ENCODE results near the gene GBE1.

The GBE1 gene

GRCh38 chr3:81663114-81663513, 98.3 kb downstream of the GBE1 start:
- Histone ChIP-seq H3K9me3 (ENCODE audit: control extremely low read depth in 1 of 5, control insufficient read depth in 4 of 5, insufficient read depth in 2 of 5, low read depth in 1 of 5, low read length in 4 of 5) (no peaks in the 10 kb centered on the region), H3K4me3 (ENCODE audit: control insufficient read depth in 1 of 7, extremely low read depth in 1 of 7, insufficient read depth in 4 of 7, low read depth in 2 of 7, low read length in 6 of 7) (no peak overlapping the region), H3K27ac (ENCODE audit: insufficient read depth in 1 of 2, low read depth in 1 of 2, low read length in 2 of 2, poor library complexity in 1 of 2, severe bottlenecking in 2 of 2) (no peak overlapping the region), H3K36me3 (ENCODE audit: control insufficient read depth in 4 of 4, insufficient read depth in 4 of 4, low read length in 3 of 4) (peaks cover 0 to 3% (median 0%) of the 10 kb centered on the region in 4 experiments), H3K4me1 (ENCODE audit: control extremely low read depth in 1 of 4, control insufficient read depth in 4 of 4, insufficient read depth in 4 of 4, low read length in 3 of 4) (no peaks in the 10 kb centered on the region), H3K27me3 (replicated peaks in 2 of 5; ENCODE audit: control insufficient read depth in 4 of 5, insufficient read depth in 5 of 5, low read length in 4 of 5) (no peaks in the 10 kb centered on the region)
- 97% methylated on average over 10 of the region's 10 CpGs for WGBS (ENCODE audit: insufficient coverage)
- no peak for DNase-seq
- CTCF ChIA-PET = no interaction called here
- POLR2A ChIA-PET = no interaction called here

GRCh38 chr3:81660036-81660435, 101.4 kb downstream of the GBE1 start:
- WGBS (ENCODE audit: insufficient coverage) = 100% methylated on average over 1 of the region's 1 CpG
- ChIA-PET CTCF (interaction anchor here (0.6 kb wide), 1 partner anchor 13 kb away, joined by 4 read pairs; no protein-coding TSS in a partner anchor), POLR2A (no interaction called here)

GRCh38 chr3:81658322-81658997, 103.0 kb downstream of the GBE1 start:
- H3K4me3 ChIP-seq (ENCODE audit: control insufficient read depth in 1 of 7, extremely low read depth in 1 of 7, insufficient read depth in 4 of 7, low read depth in 2 of 7, low read length in 6 of 7) = no peak overlapping the region
- no peak for DNase-seq
- ChIA-PET CTCF (interaction anchor here (0.9 to 1.2 kb wide), 2 partner anchors 103 to 168 kb away, joined by 3 read pairs; partner anchors contain the start of gene GBE1), POLR2A (no interaction called here)
- H3K9me3 ChIP-seq (ENCODE audit: control extremely low read depth in 1 of 5, control insufficient read depth in 4 of 5, insufficient read depth in 2 of 5, low read depth in 1 of 5, low read length in 4 of 5) = no peaks in the 10 kb centered on the region
- no peaks in the 10 kb centered on the region for H3K27me3 ChIP-seq (replicated peaks in 2 of 5; ENCODE audit: control insufficient read depth in 4 of 5, insufficient read depth in 5 of 5, low read length in 4 of 5)
- no peaks in the 10 kb centered on the region for H3K36me3 ChIP-seq (ENCODE audit: control insufficient read depth in 4 of 4, insufficient read depth in 4 of 4, low read length in 3 of 4)
- H3K4me1 ChIP-seq (ENCODE audit: control extremely low read depth in 1 of 4, control insufficient read depth in 4 of 4, insufficient read depth in 4 of 4, low read length in 3 of 4) = no peaks in the 10 kb centered on the region
- no CpG with 5 or more reads among the region's 3 CpGs for WGBS (ENCODE audit: insufficient coverage)
- H3K27ac ChIP-seq (ENCODE audit: insufficient read depth in 1 of 2, low read depth in 1 of 2, low read length in 2 of 2, poor library complexity in 1 of 2, severe bottlenecking in 2 of 2) = no peak overlapping the region

More at GRCh38 chr3:81660036-81660435, 101.4 kb downstream of the GBE1 start:
- H3K36me3 ChIP-seq (ENCODE audit: control insufficient read depth in 4 of 4, insufficient read depth in 4 of 4, low read length in 3 of 4) = no peaks in the 10 kb centered on the region
- H3K4me3 ChIP-seq (ENCODE audit: control insufficient read depth in 1 of 7, extremely low read depth in 1 of 7, insufficient read depth in 4 of 7, low read depth in 2 of 7, low read length in 6 of 7) = no peak overlapping the region
- H3K27me3 ChIP-seq (replicated peaks in 2 of 5; ENCODE audit: control insufficient read depth in 4 of 5, insufficient read depth in 5 of 5, low read length in 4 of 5) = no peaks in the 10 kb centered on the region
- no peak for DNase-seq
- H3K9me3 ChIP-seq (ENCODE audit: control extremely low read depth in 1 of 5, control insufficient read depth in 4 of 5, insufficient read depth in 2 of 5, low read depth in 1 of 5, low read length in 4 of 5) = no peaks in the 10 kb centered on the region
- H3K27ac ChIP-seq (ENCODE audit: insufficient read depth in 1 of 2, low read depth in 1 of 2, low read length in 2 of 2, poor library complexity in 1 of 2, severe bottlenecking in 2 of 2) = no peak overlapping the region
- no peaks in the 10 kb centered on the region for H3K4me1 ChIP-seq (ENCODE audit: control extremely low read depth in 1 of 4, control insufficient read depth in 4 of 4, insufficient read depth in 4 of 4, low read length in 3 of 4)

- no peaks in the 10 kb centered on the region for H3K27me3 ChIP-seq (replicated peaks in 2 of 5; ENCODE audit: control insufficient read depth in 4 of 5, insufficient read depth in 5 of 5, low read length in 4 of 5)
- CTCF ChIA-PET = interaction anchor here (0.8 to 2.2 kb wide), 8 partner anchors 10 to 478 kb away, joined by 3 to 6 read pairs (median 3); no protein-coding TSS in a partner anchor
Observed at GRCh38 chr3:81651139-81651538, 110.3 kb downstream of the GBE1 start.

GRCh38 chr3:81650187-81650586, 111.3 kb downstream of the GBE1 start:
- no peak for DNase-seq
- Histone ChIP-seq H3K27me3 (replicated peaks in 2 of 5; ENCODE audit: control insufficient read depth in 4 of 5, insufficient read depth in 5 of 5, low read length in 4 of 5) (no peaks in the 10 kb centered on the region), H3K36me3 (ENCODE audit: control insufficient read depth in 4 of 4, insufficient read depth in 4 of 4, low read length in 3 of 4) (peaks cover 0 to 5% (median 0%) of the 10 kb centered on the region in 4 experiments), H3K4me3 (ENCODE audit: control insufficient read depth in 1 of 7, extremely low read depth in 1 of 7, insufficient read depth in 4 of 7, low read depth in 2 of 7, low read length in 6 of 7) (peak overlapping the region in 1 of 7 experiments; percentile 29), H3K4me1 (ENCODE audit: control extremely low read depth in 1 of 4, control insufficient read depth in 4 of 4, insufficient read depth in 4 of 4, low read length in 3 of 4) (peaks cover 0 to 31% (median 11%) of the 10 kb centered on the region in 4 experiments), H3K9me3 (ENCODE audit: control extremely low read depth in 1 of 5, control insufficient read depth in 4 of 5, insufficient read depth in 2 of 5, low read depth in 1 of 5, low read length in 4 of 5) (no peaks in the 10 kb centered on the region), H3K27ac (ENCODE audit: insufficient read depth in 1 of 2, low read depth in 1 of 2, low read length in 2 of 2, poor library complexity in 1 of 2, severe bottlenecking in 2 of 2) (peak overlapping the region in 1 of 2 experiments; percentile 77)
- ChIA-PET CTCF (interaction anchor here (1.3 to 2.2 kb wide), 5 partner anchors 10 to 479 kb away, joined by 3 to 6 read pairs (median 4); no protein-coding TSS in a partner anchor), POLR2A (no interaction called here)
- no CpG with 5 or more reads among the region's 3 CpGs for whole genome bisulfite sequencing (ENCODE audit: insufficient coverage)

More at GRCh38 chr3:81651139-81651538, 110.3 kb downstream of the GBE1 start:
- POLR2A ChIA-PET = interaction anchor here (0.6 kb wide), 1 partner anchor 380 kb away, joined by 3 read pairs; no protein-coding TSS in a partner anchor
- H3K4me1 ChIP-seq (ENCODE audit: control extremely low read depth in 1 of 4, control insufficient read depth in 4 of 4, insufficient read depth in 4 of 4, low read length in 3 of 4) = peaks cover 0 to 31% (median 11%) of the 10 kb centered on the region in 4 experiments
- peak overlapping the region; percentile 41 to 77 for H3K27ac ChIP-seq (ENCODE audit: insufficient read depth in 1 of 2, low read depth in 1 of 2, low read length in 2 of 2, poor library complexity in 1 of 2, severe bottlenecking in 2 of 2)
- DNase-seq = peak; percentile 60 to 87 (median 78)
- no peaks in the 10 kb centered on the region for H3K9me3 ChIP-seq (ENCODE audit: control extremely low read depth in 1 of 5, control insufficient read depth in 4 of 5, insufficient read depth in 2 of 5, low read depth in 1 of 5, low read length in 4 of 5)
- peak overlapping the region in 2 of 7 experiments; percentile 29 to 48 for H3K4me3 ChIP-seq (ENCODE audit: control insufficient read depth in 1 of 7, extremely low read depth in 1 of 7, insufficient read depth in 4 of 7, low read depth in 2 of 7, low read length in 6 of 7)
- peaks cover 0 to 3% (median 0%) of the 10 kb centered on the region in 4 experiments for H3K36me3 ChIP-seq (ENCODE audit: control insufficient read depth in 4 of 4, insufficient read depth in 4 of 4, low read length in 3 of 4)
- no CpG with 5 or more reads among the region's 4 CpGs for WGBS (ENCODE audit: insufficient coverage)

GRCh38 chr3:81645248-81645647, 116.2 kb downstream of the GBE1 start:
- Histone ChIP-seq H3K27me3 (replicated peaks in 2 of 5; ENCODE audit: control insufficient read depth in 4 of 5, insufficient read depth in 5 of 5, low read length in 4 of 5) (no peaks in the 10 kb centered on the region), H3K27ac (ENCODE audit: insufficient read depth in 1 of 2, low read depth in 1 of 2, low read length in 2 of 2, poor library complexity in 1 of 2, severe bottlenecking in 2 of 2) (no peak overlapping the region), H3K4me3 (ENCODE audit: control insufficient read depth in 1 of 7, extremely low read depth in 1 of 7, insufficient read depth in 4 of 7, low read depth in 2 of 7, low read length in 6 of 7) (no peak overlapping the region), H3K36me3 (ENCODE audit: control insufficient read depth in 4 of 4, insufficient read depth in 4 of 4, low read length in 3 of 4) (peaks cover 0 to 5% (median 0%) of the 10 kb centered on the region in 4 experiments), H3K4me1 (ENCODE audit: control extremely low read depth in 1 of 4, control insufficient read depth in 4 of 4, insufficient read depth in 4 of 4, low read length in 3 of 4) (peaks cover 0 to 5% (median 0%) of the 10 kb centered on the region in 4 experiments), H3K9me3 (ENCODE audit: control extremely low read depth in 1 of 5, control insufficient read depth in 4 of 5, insufficient read depth in 2 of 5, low read depth in 1 of 5, low read length in 4 of 5) (no peaks in the 10 kb centered on the region)
- ChIA-PET CTCF (interaction anchor here (1.0 to 5.3 kb wide), 12 partner anchors 8 to 293 kb away, joined by 3 to 37 read pairs (median 6); no protein-coding TSS in a partner anchor), POLR2A (interaction anchor here (0.6 kb wide), 1 partner anchor 30 kb away, joined by 9 read pairs; no protein-coding TSS in a partner anchor)
- WGBS (ENCODE audit: insufficient coverage) = 100% methylated on average over 1 of the region's 1 CpG
- DNase-seq = no peak

GRCh38 chr3:81643721-81644120, 117.7 kb downstream of the GBE1 start:
- DNase-seq = peak; percentile 46 to 72 (median 66)
- Histone ChIP-seq H3K9me3 (ENCODE audit: control extremely low read depth in 1 of 5, control insufficient read depth in 4 of 5, insufficient read depth in 2 of 5, low read depth in 1 of 5, low read length in 4 of 5) (no peaks in the 10 kb centered on the region), H3K36me3 (ENCODE audit: control insufficient read depth in 4 of 4, insufficient read depth in 4 of 4, low read length in 3 of 4) (peaks cover 0 to 5% (median 1%) of the 10 kb centered on the region in 4 experiments), H3K4me3 (ENCODE audit: control insufficient read depth in 1 of 7, extremely low read depth in 1 of 7, insufficient read depth in 4 of 7, low read depth in 2 of 7, low read length in 6 of 7) (no peak overlapping the region), H3K4me1 (ENCODE audit: control extremely low read depth in 1 of 4, control insufficient read depth in 4 of 4, insufficient read depth in 4 of 4, low read length in 3 of 4) (no peaks in the 10 kb centered on the region), H3K27ac (ENCODE audit: insufficient read depth in 1 of 2, low read depth in 1 of 2, low read length in 2 of 2, poor library complexity in 1 of 2, severe bottlenecking in 2 of 2) (no peak overlapping the region), H3K27me3 (replicated peaks in 2 of 5; ENCODE audit: control insufficient read depth in 4 of 5, insufficient read depth in 5 of 5, low read length in 4 of 5) (no peaks in the 10 kb centered on the region)
- POLR2A ChIA-PET = no interaction called here
- WGBS (ENCODE audit: insufficient coverage) = 70% methylated on average over 2 of the region's 2 CpGs
- CTCF ChIA-PET = interaction anchor here (0.6 to 5.3 kb wide), 14 partner anchors 10 to 341 kb away, joined by 3 to 37 read pairs (median 6); no protein-coding TSS in a partner anchor
